Measurements from ENCODE around the gene TTPAL. TPM values are rescaled to one million over a fixed set of nuclear protein-coding genes. Genes with fewer than 3 reads are reported as not detected.

TTPAL gene
- total and polyA plus RNA-seq, 8 donors: 2.1 to 18.3 (median 4.8) TPM

DNA sequence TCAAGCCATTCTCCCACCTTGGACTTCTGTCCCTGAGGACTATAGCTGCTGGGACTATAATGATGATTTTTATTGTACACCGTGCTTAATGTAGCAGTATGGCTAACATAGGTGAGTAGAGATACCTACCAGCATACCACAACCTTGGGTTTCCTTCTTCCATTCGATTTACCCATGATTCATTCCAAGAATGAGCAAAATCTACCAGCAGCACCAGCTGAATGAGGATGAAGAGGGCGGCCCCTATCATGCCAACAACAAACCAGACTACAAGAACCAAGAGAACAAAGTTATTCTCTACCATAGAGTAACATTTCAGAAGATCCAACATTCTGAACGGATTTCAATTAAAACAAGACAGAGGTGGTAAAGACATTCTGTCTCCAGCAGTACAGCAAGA is 34.1 kb downstream of the TTPAL start:
- intact Hi-C loops (cut with DNase I; ENCODE audit: low total_unique reads): no loop called here
- H3K27me3 ChIP-seq: no peaks in the 10 kb centered on the region
- H3K27ac ChIP-seq: no peak overlapping the region
- H3K4me1 ChIP-seq: peaks cover 0 to 30% (median 18%) of the 10 kb centered on the region in 4 donors
- DNase-seq: no peak
- WGBS, 5 donors: 90 to 94% (median 93%) methylated on average over 4 of the region's 4 CpGs
- H3K4me3 ChIP-seq: no peak overlapping the region
- no peaks in the 10 kb centered on the region for H3K9me3 ChIP-seq
- peaks cover 52 to 92% (median 89%) of the 10 kb centered on the region in 4 donors for H3K36me3 ChIP-seq
- TF ChIP-seq POLR2AphosphoS5 (IDR thresholded peaks at IDR 0.05): no peak
- no peak for TF ChIP-seq POLR2A (IDR thresholded peaks at IDR 0.05)
- TF ChIP-seq, protein P1, sequence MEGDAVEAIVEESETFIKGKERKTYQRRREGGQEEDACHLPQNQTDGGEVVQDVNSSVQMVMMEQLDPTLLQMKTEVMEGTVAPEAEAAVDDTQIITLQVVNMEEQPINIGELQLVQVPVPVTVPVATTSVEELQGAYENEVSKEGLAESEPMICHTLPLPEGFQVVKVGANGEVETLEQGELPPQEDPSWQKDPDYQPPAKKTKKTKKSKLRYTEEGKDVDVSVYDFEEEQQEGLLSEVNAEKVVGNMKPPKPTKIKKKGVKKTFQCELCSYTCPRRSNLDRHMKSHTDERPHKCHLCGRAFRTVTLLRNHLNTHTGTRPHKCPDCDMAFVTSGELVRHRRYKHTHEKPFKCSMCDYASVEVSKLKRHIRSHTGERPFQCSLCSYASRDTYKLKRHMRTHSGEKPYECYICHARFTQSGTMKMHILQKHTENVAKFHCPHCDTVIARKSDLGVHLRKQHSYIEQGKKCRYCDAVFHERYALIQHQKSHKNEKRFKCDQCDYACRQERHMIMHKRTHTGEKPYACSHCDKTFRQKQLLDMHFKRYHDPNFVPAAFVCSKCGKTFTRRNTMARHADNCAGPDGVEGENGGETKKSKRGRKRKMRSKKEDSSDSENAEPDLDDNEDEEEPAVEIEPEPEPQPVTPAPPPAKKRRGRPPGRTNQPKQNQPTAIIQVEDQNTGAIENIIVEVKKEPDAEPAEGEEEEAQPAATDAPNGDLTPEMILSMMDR (IDR thresholded peaks at IDR 0.05): no peak
- TF ChIP-seq EP300 (IDR thresholded peaks at IDR 0.05): no peak

DNA sequence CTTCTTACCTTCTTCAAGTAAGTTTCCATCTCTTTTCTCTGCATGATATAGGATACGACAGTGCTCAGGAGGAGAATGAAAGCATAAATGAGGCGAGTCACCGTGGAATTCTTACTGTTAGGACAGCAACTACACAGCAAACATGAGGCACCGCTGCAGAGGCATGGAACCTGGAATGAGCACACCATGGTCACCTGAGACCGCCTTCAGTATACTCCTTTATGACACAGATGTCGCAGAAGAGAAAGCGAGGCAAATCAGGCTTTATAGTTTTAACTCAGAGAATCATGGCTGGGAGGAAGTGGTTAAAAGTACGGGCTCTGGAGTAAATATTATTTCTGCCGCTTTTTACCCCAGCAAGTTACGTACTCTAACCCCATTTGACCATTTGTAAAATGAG is 38.2 kb downstream of the TTPAL start:
- TF ChIP-seq EP300 (IDR thresholded peaks at IDR 0.05) (no peak), POLR2A (IDR thresholded peaks at IDR 0.05) (no peak), POLR2AphosphoS5 (IDR thresholded peaks at IDR 0.05) (no peak)
- TF ChIP-seq, protein P1 (IDR thresholded peaks at IDR 0.05): no peak
- no peak overlapping the region for H3K4me3 ChIP-seq
- H3K36me3 ChIP-seq: peaks cover 19 to 55% (median 49%) of the 10 kb centered on the region in 4 donors
- no peaks in the 10 kb centered on the region for H3K9me3 ChIP-seq
- WGBS, 5 donors: 76 to 83% (median 79%) methylated on average over 10 of the region's 10 CpGs
- DNase-seq: no peak
- intact Hi-C loops (cut with DNase I; ENCODE audit: low total_unique reads): no loop called here
- no peak overlapping the region for H3K27ac ChIP-seq
- peaks cover 5 to 71% (median 39%) of the 10 kb centered on the region in 4 donors for H3K4me1 ChIP-seq
- H3K27me3 ChIP-seq: no peaks in the 10 kb centered on the region

GRCh38 chr20:44516491-44516890 is 40.8 kb downstream of the TTPAL start:
- Histone ChIP-seq H3K27ac (no peak overlapping the region), H3K36me3 (peaks cover 0 to 29% (median 25%) of the 10 kb centered on the region in 4 donors), H3K9me3 (no peaks in the 10 kb centered on the region), H3K4me1 (peaks cover 29 to 96% (median 64%) of the 10 kb centered on the region in 4 donors), H3K4me3 (no peak overlapping the region), H3K27me3 (no peaks in the 10 kb centered on the region)
- TF ChIP-seq POLR2AphosphoS5 (IDR thresholded peaks at IDR 0.05) (no peak), POLR2A (IDR thresholded peaks at IDR 0.05) (no peak)
- TF ChIP-seq, protein P1 (IDR thresholded peaks at IDR 0.05): no peak
- intact Hi-C loops (cut with DNase I; ENCODE audit: low total_unique reads): no loop called here
- 54 to 70% (median 65%) methylated on average over 7 of the region's 7 CpGs for WGBS, 5 donors
- no peak for DNase-seq

GRCh38 chr20:44517454-44517853 is 41.8 kb downstream of the TTPAL start:
- no peak for DNase-seq
- Histone ChIP-seq H3K4me3 (no peak overlapping the region), H3K9me3 (no peaks in the 10 kb centered on the region), H3K27me3 (no peaks in the 10 kb centered on the region), H3K4me1 (peaks cover 29 to 92% (median 62%) of the 10 kb centered on the region in 4 donors), H3K36me3 (peaks cover 0 to 19% (median 15%) of the 10 kb centered on the region in 4 donors), H3K27ac (peak overlapping the region in 1 of 5 donors; percentile 100)
- WGBS, 5 donors: 34 to 60% (median 53%) methylated on average over 3 of the region's 3 CpGs
- intact Hi-C loops (cut with DNase I; ENCODE audit: low total_unique reads): no loop called here
- TF ChIP-seq, protein P1 (IDR thresholded peaks at IDR 0.05): no peak
- TF ChIP-seq POLR2A (IDR thresholded peaks at IDR 0.05) (no peak), EP300 (IDR thresholded peaks at IDR 0.05) (no peak), POLR2AphosphoS5 (IDR thresholded peaks at IDR 0.05) (no peak)
